Renal cortical epithelial cell (primary cell): ENCODE data around the gene MEIOB. TPM values are rescaled to one million over a fixed set of nuclear protein-coding genes. Genes with fewer than 3 reads are reported as not detected.
"Not testable (repeated sequence)": the region's sequence is repeated elsewhere in the genome, so short reads cannot be mapped to it uniquely, and the experiment has no call there.

Experiments used
- DNase-seq: peaks from one replicate; pipeline ENCODE4 v3.0.0-alpha.2; 2011; ENCODE audit warnings: low read depth
- total RNA-seq: library from RNA; depleted of rRNA; stranded (reverse); fragments of >200 nt; gene quantifications from 2 replicates; pipeline ENCODE4 v1.2.3, GENCODE V29; 2014

Gene MEIOB
- total RNA-seq, 1 donor from 2014 or later = 0.15 TPM

GRCh38 chr16:1815461-1815860 lies 56.5 kb downstream of the MEIOB start:
- no peak for DNase-seq

GRCh38 chr16:1812732-1813163 lies 59.2 kb downstream of the MEIOB start:
- peak; percentile 61 for DNase-seq

- DNase-seq = no peak
Measured at GRCh38 chr16:1810536-1810935, 61.4 kb downstream of the MEIOB start.

GRCh38 chr16:1810106-1810505 lies 61.9 kb downstream of the MEIOB start:
- no peak for DNase-seq

- no peak for DNase-seq
Measured at GRCh38 chr16:1809281-1809801, 62.6 kb downstream of the MEIOB start.

- DNase-seq = no peak
Measured at GRCh38 chr16:1808691-1809090, 63.3 kb downstream of the MEIOB start.

GRCh38 chr16:1807626-1808025 lies 64.3 kb downstream of the MEIOB start:
- DNase-seq = no peak

- DNase-seq = no peak
Measured at GRCh38 chr16:1800701-1801100, 71.3 kb downstream of the MEIOB start.

- DNase-seq = not testable (repeated sequence)
Measured at GRCh38 chr16:1799263-1799662, 72.7 kb downstream of the MEIOB start.

- DNase-seq = no peak
Measured at GRCh38 chr16:1794908-1795666, 76.9 kb downstream of the MEIOB start.

- no peak for DNase-seq
Measured at GRCh38 chr16:1794221-1794871, 77.6 kb downstream of the MEIOB start.

- no peak for DNase-seq
Measured at GRCh38 chr16:1793578-1794220, 78.3 kb downstream of the MEIOB start, which contains the start of gene IGFALS. IGFALS (minus strand) TSS chr16:1793705; CDS start chr16:1793652, 53 bp downstream.

- DNase-seq = no peak
Measured at GRCh38 chr16:1792836-1793577, 79.0 kb downstream of the MEIOB start.

- no peak for DNase-seq
Measured at GRCh38 chr16:1791943-1792812, 79.8 kb downstream of the MEIOB start.

- no peak for DNase-seq
Measured at GRCh38 chr16:1791256-1791942, 80.6 kb downstream of the MEIOB start.

- DNase-seq = no peak
Measured at GRCh38 chr16:1790611-1791255, 81.2 kb downstream of the MEIOB start.

GRCh38 chr16:1790261-1790610 lies 81.7 kb downstream of the MEIOB start:
- no peak for DNase-seq

- no peak for DNase-seq
Measured at GRCh38 chr16:1789643-1790045, 82.3 kb downstream of the MEIOB start.

- DNase-seq = no peak
Measured at GRCh38 chr16:1788708-1789100, 83.3 kb downstream of the MEIOB start.
